GM12892 (cell line): Measurements from ENCODE around the gene PREX1.

Source experiments
- DNase-seq: peaks from one replicate; pipeline ENCODE4 v3.0.0; 2011; ENCODE audit not compliant: insufficient read length
- FAIRE-seq: peaks from 2 replicates; lab custom pipeline; 2011; peaks lifted over from hg19 to GRCh38; lab: Jason Lieb, UNC
- POLR2A ChIP-seq: IDR thresholded peaks from 2 replicates; pipeline ENCODE4 v1.6.1; 2011; ENCODE audit warnings: low read depth, low read length, control low read depth
- POLR2AphosphoS5 ChIP-seq: IDR thresholded peaks from 2 replicates; pipeline ENCODE4 v1.6.1; 2011; ENCODE audit warnings: low read depth, low read length, control low read depth
- TAF1 ChIP-seq: IDR thresholded peaks from 2 replicates; pipeline ENCODE4 v1.6.1; 2011; ENCODE audit warnings: low read depth, mild to moderate bottlenecking, control low read depth, low read length, borderline replicate concordance

The PREX1 gene

GRCh38 chr20:48613926-48614325, 213.9 kb downstream of the PREX1 start:
- TF ChIP-seq POLR2A (no peak), POLR2AphosphoS5 (no peak), TAF1 (no peak)
- FAIRE-seq: no peak
- DNase-seq: no peak

DNA sequence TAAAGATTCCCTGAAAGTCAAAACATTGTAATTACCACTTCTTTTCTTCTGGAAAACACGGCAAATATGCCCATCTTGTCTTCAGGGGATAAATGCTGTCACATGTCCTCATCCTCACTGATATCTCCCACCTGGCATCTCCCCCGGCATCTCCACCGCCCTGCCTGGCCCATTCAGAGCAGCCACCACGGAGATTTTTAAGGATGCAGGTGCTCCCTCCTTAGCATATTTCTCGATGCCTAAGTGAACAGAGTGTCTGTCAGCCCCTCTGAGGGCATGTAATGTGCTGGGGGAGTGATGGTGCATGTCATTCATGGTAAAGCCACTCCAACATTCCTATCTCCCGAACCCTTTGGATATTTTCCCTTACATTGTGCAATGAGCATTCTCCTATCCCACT, 215.5 kb downstream of the PREX1 start:
- FAIRE-seq: no peak
- no peak for DNase-seq
- TF ChIP-seq POLR2AphosphoS5: no peak
- no peak for TF ChIP-seq POLR2A
- no peak for TF ChIP-seq TAF1

DNA sequence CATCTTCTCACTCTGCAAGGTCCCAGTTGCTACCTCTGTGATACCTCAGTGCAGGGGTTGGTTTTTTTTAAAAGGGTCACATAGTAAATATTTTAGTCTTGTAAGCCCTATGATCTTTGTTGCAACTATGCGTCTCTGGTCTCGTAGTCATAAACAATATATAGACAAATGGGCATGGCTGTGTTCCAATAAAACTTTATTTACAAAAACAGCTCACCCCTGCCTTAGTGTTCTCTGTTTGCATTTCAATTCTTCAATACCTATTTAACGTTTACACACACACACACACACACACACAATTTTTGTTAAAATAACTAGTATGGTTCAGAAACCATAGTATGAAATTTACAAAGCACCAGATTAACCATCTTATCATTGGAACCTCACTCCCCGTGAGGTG, 216.8 kb downstream of the PREX1 start:
- TF ChIP-seq POLR2AphosphoS5 (no peak), POLR2A (no peak), TAF1 (no peak)
- no peak for DNase-seq
- FAIRE-seq: no peak

DNA sequence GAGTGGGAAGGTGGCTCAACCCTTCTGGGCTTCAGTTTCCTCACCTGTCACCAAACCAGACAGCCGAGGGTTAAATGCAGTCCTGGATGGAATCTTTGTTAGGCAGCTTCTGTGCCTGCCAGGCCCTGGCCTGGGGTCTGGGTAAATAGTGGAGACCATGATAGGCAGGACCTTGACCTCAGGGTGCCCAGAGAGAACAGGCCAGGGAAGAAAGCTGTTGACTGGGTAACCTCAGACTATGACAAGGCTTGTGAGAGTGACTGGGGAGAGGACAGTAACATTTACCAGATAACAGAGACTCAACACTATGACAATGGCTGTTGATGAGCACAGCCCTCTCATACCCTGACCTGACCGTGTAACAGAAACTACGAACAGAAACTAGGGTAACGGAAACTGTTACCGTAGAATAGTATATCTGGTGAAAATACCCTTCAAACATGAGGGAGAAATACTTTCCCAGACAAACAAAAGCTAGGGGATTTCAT, 218.3 kb downstream of the PREX1 start:
- TF ChIP-seq POLR2A: no peak
- TF ChIP-seq POLR2AphosphoS5: no peak
- no peak for TF ChIP-seq TAF1
- no peak for DNase-seq
- peak; percentile 86 for FAIRE-seq

- no peak for TF ChIP-seq TAF1
- TF ChIP-seq POLR2AphosphoS5: no peak
- no peak for TF ChIP-seq POLR2A
Observed at GRCh38 chr20:48608756-48609155, 219.0 kb downstream of the PREX1 start.

DNA sequence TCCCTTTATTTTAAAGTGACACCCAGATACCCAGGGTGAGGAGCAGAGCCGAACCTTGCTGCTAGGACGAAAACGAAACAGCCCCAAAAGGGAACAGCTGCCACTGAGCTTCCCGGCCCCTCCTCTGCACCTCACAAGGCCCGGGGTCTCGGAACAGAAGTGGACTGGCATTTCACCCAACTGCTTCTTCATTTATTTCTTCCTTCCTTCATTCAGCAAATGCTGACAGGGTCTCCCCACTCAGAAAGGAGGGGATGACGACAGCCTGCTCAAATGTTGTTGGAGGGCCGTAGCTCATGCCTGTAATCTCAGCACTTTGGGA, 220.3 kb downstream of the PREX1 start:
- FAIRE-seq (no peak), DNase-seq (no peak)
- TF ChIP-seq TAF1: no peak

More at GRCh38 chr20:48608756-48609155, 219.0 kb downstream of the PREX1 start:
- FAIRE-seq (no peak), DNase-seq (no peak)

- DNase-seq: no peak
- no peak for TF ChIP-seq POLR2AphosphoS5
- TF ChIP-seq TAF1: no peak
- no peak for TF ChIP-seq POLR2A
- FAIRE-seq: no peak
Observed at GRCh38 chr20:48606841-48607543, 220.8 kb downstream of the PREX1 start.

DNA sequence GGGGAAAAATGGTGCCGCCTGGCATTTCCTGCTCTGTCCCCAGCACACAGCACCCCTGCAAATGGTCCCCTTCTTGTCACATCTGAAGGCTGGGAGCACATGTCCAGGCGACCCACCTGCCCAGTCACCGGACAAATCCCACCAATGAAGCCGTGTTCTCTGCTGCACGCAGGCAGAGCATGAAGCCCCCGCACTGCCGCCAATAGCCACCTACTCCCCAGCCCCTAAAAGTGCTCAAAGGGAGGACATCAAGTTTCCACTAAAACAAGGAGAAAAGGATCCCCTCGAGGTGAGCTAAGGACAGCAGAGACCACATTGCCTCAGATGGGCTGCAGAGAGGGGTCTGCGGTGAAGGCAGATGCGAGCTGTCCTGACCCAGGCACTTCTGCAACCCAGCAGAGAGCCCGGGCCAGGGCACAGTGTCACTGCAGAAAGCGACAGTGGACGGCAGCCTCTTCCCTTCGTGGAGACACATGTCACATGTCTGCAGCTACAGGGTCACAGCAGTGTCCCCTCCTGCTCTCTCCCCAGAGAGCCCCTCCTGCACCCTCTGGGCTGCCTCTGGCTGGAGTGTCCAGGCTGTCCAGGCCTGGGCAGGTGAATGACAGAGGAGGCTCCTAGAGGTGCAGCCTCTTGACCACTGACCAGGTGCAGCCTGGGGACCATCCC, 221.5 kb downstream of the PREX1 start:
- TF ChIP-seq POLR2AphosphoS5 (no peak), TAF1 (no peak), POLR2A (no peak)
- DNase-seq (no peak), FAIRE-seq (no peak)

DNA sequence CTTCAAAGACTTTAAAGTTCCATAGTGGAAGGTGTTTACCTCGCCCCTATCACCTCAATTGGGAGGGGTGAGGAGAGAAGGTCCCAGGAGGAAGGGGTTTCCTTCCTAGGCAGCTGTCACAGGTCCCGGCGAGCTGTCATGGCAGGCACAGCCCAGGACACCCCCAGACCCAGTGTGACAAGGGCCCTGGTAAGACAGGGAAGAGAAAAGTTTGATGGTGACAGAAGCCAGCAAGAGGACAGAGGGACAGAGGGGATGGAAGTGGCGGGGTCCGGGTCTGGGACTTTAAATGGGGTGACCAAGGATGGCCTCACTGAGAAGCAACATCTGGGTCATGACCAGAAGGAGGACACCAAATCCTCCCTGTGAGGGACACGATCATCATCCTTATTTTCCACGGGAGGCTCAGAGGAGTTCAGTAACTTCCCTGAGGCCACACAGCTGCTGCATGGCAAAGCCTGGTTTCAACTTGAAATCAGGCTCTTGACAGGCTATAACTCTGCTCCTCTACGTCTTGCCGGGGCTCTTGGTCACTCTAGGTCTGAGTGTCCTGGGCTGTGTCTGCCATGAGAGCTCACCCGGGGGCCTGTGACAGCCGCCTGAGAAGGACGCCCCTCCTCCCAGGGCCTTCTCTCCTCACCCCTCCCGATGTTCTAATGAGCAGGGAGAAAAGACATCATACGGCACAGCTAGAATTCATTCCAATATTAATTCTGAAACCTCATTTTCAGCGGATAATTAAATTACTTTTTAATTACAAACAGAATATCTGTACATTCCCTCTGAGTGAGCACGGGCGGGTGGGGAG, 222.2 kb downstream of the PREX1 start:
- FAIRE-seq: no peak
- no peak for DNase-seq
- TF ChIP-seq TAF1 (no peak), POLR2AphosphoS5 (no peak), POLR2A (no peak)

DNA sequence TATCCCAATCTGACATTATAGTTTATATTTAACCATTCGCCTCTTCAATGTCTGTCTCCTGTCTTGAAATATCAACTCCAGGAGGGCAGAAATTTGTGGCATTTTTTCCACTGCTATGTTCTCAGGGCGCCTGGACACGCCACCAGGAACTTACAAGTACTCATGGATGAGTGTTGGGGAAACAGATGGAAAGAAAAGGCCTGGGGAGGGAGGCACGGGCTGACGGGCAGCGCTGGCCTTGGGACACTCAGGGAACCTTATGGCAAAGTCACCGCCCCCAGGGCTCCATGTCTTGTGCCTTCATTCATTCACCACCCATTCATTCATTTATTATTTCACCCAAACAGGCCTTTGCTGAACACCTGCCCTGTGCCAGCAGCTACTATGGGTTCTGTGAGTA, 222.9 kb downstream of the PREX1 start:
- TF ChIP-seq TAF1: no peak
- TF ChIP-seq POLR2A: no peak
- TF ChIP-seq POLR2AphosphoS5: no peak
- FAIRE-seq (no peak), DNase-seq (no peak)

DNA sequence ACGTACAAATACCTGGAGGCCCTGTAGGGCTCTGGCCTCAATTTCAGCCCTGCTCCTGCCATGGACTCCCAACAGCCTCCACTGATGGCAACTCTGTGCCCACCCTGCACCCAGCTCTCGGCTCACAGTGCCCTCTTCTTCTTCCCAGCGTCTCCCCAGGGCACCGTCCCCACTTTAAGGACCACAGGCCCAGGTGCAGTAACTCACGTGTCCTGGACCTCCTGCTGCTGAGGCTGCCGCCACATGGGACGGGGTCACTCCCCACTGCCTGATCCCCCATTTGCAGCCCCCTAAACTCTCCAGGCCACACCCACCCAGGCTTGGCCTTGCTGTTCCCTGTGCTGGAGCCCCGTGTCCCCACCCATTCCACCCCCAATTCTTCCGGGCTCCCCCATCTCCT, 223.4 kb downstream of the PREX1 start:
- FAIRE-seq: no peak
- TF ChIP-seq POLR2AphosphoS5 (no peak), POLR2A (no peak), TAF1 (no peak)
- DNase-seq: no peak

GRCh38 chr20:48603819-48604405, 223.9 kb downstream of the PREX1 start:
- FAIRE-seq (no peak), DNase-seq (no peak)
- TF ChIP-seq POLR2A (no peak), POLR2AphosphoS5 (no peak), TAF1 (no peak)
